NCI-H2081 treated with DMSO at 0.1 percent for 48 hours (cell line): ENCODE results near the gene BBS9.

ENCODE experiments used
- DNase-seq: peaks from one replicate; lab custom pipeline; 2025; lab: John Stamatoyannopoulos, UW

BBS9 gene

DNA sequence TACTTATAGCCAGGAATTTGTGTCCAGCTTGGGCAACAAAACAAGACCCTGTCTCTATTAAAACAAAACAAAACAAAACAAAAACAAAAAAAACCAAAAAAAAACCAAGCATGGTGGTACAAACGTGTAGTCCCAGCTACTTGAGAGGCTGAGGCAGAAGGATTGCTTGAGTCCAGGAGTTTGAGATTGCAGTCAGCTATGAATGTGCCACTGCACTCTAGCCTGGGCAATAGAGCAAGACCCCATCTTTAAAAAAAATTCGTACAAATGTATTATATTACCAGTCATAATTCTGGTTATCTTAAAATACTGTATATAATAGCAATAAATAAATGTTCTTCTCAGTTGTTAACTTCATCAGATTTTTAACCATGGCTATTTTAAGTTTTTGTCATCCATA is 2.3 kb upstream of the BBS9 start:
- DNase-seq = no peak

DNA sequence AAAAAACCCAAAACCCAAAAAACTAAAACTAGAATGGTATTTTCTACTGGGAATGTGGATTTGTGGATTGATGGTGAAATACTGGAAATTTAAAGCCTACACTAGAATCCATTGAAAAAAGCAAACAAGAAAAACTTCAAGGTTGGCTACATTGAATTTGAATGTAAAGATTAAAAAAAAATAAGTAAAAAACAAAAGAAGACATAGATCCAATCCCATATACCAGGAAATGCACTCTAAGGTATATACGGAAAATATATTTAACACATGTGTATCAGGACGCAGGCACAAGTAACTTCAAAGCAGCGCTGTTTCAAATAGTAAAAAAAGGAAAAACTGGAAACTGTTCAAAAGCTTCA is 754 bp upstream of the BBS9 start:
- DNase-seq = no peak

GRCh38 chr7:33129806-33130153 is 416 bp downstream of the BBS9 start:
- no peak for DNase-seq

DNA sequence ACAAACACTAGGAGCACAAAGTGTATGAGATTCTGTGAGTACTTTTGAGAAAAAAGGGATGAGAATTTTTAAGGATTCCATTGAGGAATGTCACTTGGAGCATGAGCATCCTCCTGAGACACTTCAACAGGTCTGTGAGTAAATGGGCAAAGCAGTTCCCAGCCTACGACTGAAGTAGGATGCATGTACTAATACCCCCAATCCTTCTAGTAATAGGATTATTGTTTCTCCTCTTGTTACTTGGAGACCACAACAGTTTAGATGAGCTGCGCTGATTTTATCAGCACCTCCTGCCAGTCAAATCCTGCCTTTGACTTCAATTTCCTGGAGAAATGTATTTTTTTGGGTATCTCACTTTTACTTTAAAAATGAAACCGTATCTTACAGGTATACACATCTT is 820 bp downstream of the BBS9 start:
- DNase-seq = no peak

DNA sequence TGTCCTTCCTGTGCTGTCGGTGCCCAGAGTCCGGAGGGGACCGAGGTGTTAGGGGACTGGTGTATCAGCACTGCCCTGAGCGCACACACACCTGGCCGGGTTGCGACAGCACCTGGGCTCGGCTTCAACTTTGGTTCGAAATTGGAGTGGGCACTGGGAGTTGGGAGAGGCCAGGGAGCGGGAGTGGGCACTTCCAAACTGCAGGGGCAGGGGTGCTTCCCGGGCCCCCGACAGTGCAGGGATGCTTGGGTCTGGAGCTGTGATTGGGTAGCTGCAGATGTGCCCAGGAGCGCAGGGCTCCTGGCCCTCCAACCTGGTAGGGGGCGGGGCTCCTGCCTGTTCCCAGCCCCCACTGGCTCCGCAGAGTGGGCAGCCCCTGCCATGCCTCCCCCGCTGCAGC is 7.7 kb downstream of the BBS9 start:
- no peak for DNase-seq

- DNase-seq = no peak
These were observed 13.2 kb downstream of the BBS9 start for GRCh38 chr7:33142585-33142984.

DNA sequence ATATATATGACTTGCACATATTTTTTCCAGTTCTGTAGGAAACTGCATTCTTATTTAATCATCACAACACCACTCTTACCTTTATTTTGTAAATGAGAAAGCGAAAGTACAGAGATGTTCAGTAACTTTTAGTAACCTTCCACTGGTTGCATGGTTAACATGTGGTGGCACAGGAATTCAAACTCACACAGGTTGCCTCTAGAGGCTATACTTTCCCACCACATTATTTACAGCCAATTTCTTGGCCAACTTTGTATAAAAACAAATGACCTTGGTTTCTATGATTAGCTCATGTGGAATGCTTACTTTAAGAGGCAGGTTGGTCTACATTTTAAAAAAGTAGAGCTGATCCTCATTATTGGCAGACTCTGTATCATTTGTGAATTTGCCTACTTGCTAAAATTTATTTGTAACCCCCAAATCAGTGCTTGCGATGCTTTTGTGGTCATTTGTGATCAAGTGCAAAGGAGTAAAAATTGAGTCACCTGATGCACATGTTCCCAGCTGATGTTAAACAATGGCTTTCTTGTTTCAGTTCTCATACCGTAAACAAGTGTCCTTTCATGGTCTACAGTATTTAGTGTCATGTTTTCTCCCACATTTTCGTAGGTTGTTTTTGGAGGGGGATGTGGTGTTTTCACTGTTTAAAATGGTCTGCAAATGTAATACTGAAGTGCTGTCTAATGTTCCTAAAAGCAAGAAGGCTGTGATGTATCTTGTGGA is 14.8 kb downstream of the BBS9 start:
- DNase-seq = no peak

DNA sequence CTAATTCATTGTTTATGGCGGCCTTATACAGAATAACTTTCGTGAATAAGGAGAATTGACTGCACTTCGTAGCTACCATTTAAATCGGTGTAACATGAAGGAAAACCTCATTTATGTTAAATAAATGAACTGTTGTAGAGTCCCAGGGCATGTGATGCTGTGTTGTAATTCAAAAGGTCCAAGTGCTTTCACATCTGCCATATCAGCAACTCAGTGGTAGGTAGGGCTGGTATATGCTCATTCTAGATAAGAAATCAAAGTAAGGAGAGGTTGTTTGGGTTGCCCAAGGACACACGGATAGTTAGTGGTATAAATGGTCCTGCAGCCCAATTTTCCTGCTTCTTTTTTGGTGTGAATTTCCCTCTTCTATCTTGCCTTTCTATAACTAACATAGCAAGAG is 15.8 kb downstream of the BBS9 start:
- DNase-seq = no peak

- DNase-seq = no peak
These were observed 22.7 kb downstream of the BBS9 start for GRCh38 chr7:33152087-33152486.

- no peak for DNase-seq
These were observed 26.4 kb downstream of the BBS9 start for GRCh38 chr7:33155811-33156210.

- no peak for DNase-seq
These were observed 27.1 kb downstream of the BBS9 start for GRCh38 chr7:33156441-33156840.

DNA sequence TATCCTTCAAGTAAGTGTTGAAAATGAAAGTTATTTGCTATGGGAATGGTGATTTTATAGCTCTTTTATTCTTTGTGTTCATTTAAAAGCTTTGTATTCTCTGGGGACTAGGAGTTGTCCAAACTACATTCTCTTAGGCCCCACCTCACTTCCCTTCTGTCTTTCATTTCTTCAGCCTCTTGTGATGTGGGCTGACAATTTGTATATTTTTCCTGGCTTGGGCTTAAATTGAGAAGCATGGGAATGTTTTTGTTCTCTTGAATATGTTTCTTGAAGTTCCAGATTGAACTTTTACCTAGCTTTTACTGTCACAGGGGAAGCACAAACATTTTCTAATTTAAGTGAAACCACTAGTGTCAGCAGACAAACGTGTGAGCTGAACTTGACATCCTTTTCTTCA is 27.9 kb downstream of the BBS9 start:
- DNase-seq = no peak

GRCh38 chr7:33157781-33158180 is 28.4 kb downstream of the BBS9 start:
- DNase-seq = no peak

DNA sequence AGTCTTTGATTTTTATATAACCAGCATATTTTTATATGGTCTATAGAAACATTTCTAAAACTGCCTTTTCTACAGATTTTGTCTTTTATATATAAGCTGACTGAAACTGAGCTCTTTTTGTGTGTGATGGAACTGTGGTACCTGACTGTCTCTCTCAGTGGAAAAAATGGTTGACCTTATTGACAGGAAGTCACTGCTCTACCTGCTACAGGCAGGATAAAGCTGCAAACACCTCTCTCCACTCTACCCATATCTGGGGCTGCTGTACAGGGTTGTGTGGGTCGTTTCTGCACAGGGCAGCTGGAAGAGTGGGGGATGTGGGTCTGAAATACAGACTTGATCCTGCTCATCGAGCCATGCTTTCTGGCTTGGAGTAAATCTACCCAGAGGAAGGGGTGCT is 48.5 kb downstream of the BBS9 start:
- no peak for DNase-seq

DNA sequence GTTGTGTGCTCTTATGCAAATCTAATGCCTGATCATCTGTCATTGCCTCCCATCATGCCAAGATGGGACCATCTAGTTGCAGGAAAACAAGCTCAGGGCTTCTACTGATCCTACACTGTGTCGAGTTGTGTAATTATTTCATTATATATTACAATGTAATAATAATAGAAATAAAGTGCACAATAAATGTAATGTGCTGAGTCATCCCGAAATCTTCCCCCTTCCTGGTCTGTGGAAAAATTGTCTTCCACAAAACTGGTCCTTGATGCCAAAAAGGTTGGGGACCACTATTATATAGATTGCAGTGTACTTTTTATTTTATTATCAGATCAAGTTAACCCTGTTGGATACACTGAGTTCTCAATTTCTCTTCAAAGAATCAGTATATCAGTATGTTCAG is 50.2 kb downstream of the BBS9 start:
- DNase-seq = no peak

- DNase-seq = no peak
These were observed 54.1 kb downstream of the BBS9 start for GRCh38 chr7:33183504-33183903.

DNA sequence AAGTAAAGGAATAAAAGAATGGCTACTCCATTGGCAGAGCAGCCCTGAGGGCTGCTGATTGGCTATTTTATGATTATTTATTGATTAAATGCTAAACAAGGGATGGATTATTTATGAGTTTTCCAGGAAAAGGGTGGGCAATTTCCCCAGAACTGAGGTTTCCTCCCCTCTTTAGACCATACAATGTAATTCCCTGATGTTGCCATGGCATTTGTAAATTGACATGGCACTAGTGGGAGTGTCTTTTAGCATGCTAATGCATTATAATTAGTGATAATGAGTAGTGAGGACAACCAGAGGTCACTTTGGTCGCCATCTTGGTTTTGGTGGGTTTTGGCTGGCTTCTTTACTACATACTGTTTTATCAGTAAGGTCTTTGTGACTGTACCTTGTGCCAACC is 55.5 kb downstream of the BBS9 start:
- DNase-seq = no peak

- no peak for DNase-seq
These were observed 56.4 kb downstream of the BBS9 start for GRCh38 chr7:33185786-33186185.

GRCh38 chr7:33186192-33186591 is 56.8 kb downstream of the BBS9 start:
- no peak for DNase-seq

DNA sequence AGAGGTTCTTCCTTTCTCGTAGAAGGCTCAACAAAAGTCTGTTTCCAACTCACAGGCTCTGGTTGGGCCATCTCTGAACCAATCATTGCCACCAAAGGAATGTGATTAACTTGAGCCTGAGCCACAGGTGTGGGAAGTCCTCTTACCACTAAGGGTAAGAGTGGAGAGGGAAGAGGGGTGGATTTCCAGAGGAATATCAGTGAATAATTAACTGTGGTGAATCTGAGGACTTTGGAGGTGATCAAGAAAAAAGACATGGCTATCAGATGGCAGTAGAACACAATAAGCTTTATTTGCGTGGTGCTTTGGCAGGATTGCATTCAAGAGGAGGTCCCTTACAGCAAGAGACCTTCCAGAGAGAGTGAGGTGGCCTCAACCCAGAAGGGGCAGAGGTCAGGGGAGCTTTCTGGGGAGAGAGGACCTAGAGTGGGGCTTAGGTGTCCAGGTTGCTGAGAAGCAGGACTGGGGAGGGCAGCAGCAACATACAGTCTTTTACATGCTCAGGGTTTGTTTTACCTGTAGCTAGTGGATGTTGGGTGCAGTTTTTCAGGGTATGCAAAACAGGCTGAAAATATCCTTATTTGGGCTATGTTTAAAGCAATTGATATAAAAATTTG is 61.4 kb downstream of the BBS9 start:
- DNase-seq = no peak

DNA sequence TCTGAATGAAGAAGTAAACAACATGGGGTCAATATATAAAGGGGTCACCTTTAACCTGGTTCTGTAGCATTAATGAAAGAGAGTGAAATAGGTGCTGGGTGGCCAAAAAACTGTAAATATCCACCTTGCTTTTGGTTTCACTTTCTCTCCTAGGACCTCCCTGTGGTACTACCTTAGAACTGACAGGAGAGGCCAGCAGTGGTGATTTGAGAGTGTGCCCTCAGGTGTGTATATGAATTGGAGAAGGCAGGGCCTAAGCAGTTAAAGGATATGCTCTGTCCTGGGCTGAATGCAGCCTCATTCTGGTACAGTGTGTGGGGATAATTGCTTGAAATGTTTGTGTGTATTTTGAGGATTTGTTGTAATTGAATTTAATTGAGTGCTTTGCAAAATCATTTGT is 62.0 kb downstream of the BBS9 start:
- no peak for DNase-seq

GRCh38 chr7:33192695-33193291 is 63.4 kb downstream of the BBS9 start:
- no peak for DNase-seq

GRCh38 chr7:33193308-33193864 is 64.0 kb downstream of the BBS9 start:
- DNase-seq = no peak

DNA sequence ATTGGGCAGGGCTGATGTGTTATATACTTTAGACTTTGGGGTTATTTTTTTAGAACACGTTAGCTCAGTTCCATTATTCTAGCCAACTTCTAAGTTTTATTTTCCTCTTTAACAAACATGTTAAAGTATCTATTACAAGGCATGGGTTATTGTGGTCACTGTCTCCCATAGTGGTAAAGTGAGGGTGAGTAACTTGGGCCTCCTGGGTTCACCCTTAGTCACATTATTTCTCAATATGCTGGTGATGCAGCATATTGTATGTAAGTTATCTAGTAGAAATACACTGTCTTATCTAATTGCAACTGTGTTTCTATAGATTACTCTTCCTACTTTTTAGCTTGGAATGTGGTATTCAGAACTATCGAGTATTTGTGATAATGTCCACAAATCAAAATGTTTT is 65.9 kb downstream of the BBS9 start:
- no peak for DNase-seq
